ENCODE measurements around the gene AQP3. TPM values are rescaled to one million over a fixed set of nuclear protein-coding genes. Genes with fewer than 3 reads are reported as not detected.

Gene AQP3
- total and polyA plus RNA-seq, 2 experiments from 2014 or later: 6.8 to 7.2 TPM

- no peak for TF ChIP-seq CTCF (IDR thresholded peaks at IDR 0.05; ENCODE audit: low read depth, low read length)
- DNase-seq (ENCODE audit: low read depth in 1 of 2, low spot score in 1 of 2): no peak
Observed at GRCh38 chr9:33437898-33438297, 9.5 kb downstream of the AQP3 start.

GRCh38 chr9:33437205-33437604 lies 10.2 kb downstream of the AQP3 start:
- Histone ChIP-seq H3K4me3 (no peak overlapping the region), H3K36me3 (no peaks in the 10 kb centered on the region), H3K27ac (no peak overlapping the region), H3K27me3 (no peaks in the 10 kb centered on the region), H3K9me3 (ENCODE audit: low read depth) (no peaks in the 10 kb centered on the region), H3K4me1 (ENCODE audit: low read depth) (no peaks in the 10 kb centered on the region)
- TF ChIP-seq CTCF (IDR thresholded peaks at IDR 0.05; ENCODE audit: low read depth, low read length): no peak
- DNase-seq (ENCODE audit: low read depth in 1 of 2, low spot score in 1 of 2): no peak

More at GRCh38 chr9:33437898-33438297, 9.5 kb downstream of the AQP3 start:
- Histone ChIP-seq H3K27me3 (no peaks in the 10 kb centered on the region), H3K27ac (no peak overlapping the region), H3K36me3 (no peaks in the 10 kb centered on the region), H3K9me3 (ENCODE audit: low read depth) (no peaks in the 10 kb centered on the region), H3K4me3 (no peak overlapping the region), H3K4me1 (ENCODE audit: low read depth) (no peaks in the 10 kb centered on the region)

- no peak overlapping the region for H3K27ac ChIP-seq
- no peaks in the 10 kb centered on the region for H3K4me1 ChIP-seq (ENCODE audit: low read depth)
- DNase-seq (ENCODE audit: low read depth in 1 of 2, low spot score in 1 of 2): no peak
- H3K27me3 ChIP-seq: no peaks in the 10 kb centered on the region
- H3K36me3 ChIP-seq: no peaks in the 10 kb centered on the region
- H3K4me3 ChIP-seq: no peak overlapping the region
- TF ChIP-seq CTCF (IDR thresholded peaks at IDR 0.05; ENCODE audit: low read depth, low read length): no peak
- no peaks in the 10 kb centered on the region for H3K9me3 ChIP-seq (ENCODE audit: low read depth)
Observed at GRCh38 chr9:33436445-33436844, 10.9 kb downstream of the AQP3 start.

- Histone ChIP-seq H3K27ac (no peak overlapping the region), H3K27me3 (no peaks in the 10 kb centered on the region), H3K9me3 (ENCODE audit: low read depth) (no peaks in the 10 kb centered on the region), H3K4me3 (no peak overlapping the region), H3K4me1 (ENCODE audit: low read depth) (no peaks in the 10 kb centered on the region), H3K36me3 (no peaks in the 10 kb centered on the region)
- DNase-seq (ENCODE audit: low read depth in 1 of 2, low spot score in 1 of 2): no peak
- TF ChIP-seq CTCF (IDR thresholded peaks at IDR 0.05; ENCODE audit: low read depth, low read length): no peak
Observed at GRCh38 chr9:33435821-33436277, 11.5 kb downstream of the AQP3 start.

- no peak for DNase-seq (ENCODE audit: low read depth in 1 of 2, low spot score in 1 of 2)
- Histone ChIP-seq H3K27me3 (no peaks in the 10 kb centered on the region), H3K4me3 (no peak overlapping the region), H3K36me3 (no peaks in the 10 kb centered on the region), H3K9me3 (ENCODE audit: low read depth) (no peaks in the 10 kb centered on the region), H3K27ac (no peak overlapping the region), H3K4me1 (ENCODE audit: low read depth) (no peaks in the 10 kb centered on the region)
- TF ChIP-seq CTCF (IDR thresholded peaks at IDR 0.05; ENCODE audit: low read depth, low read length): no peak
Observed at GRCh38 chr9:33434317-33435105, 12.9 kb downstream of the AQP3 start.
